Right lobe of liver (tissue), 4 donors: Measurements from ENCODE around the gene RNF217.

ENCODE experiments used
- POLR2A ChIP-seq: fragments of 450-650 bp; IDR thresholded peaks from one replicate; pipeline ENCODE4 v1.6.1; 2017; ENCODE audit warnings: antibody characterized with exemption, mild to moderate bottlenecking
- TF ChIP-seq, protein P1 (sequence below), 4 donors: fragments of 200-600 bp in 3 of 4; fragments of 450-650 bp in 1 of 4; IDR thresholded peaks; one replicate each; pipeline versions ENCODE4 v1.5.1 to v1.8.0; 2016 to 2022; ENCODE audit warnings: antibody characterized with exemption in 4 of 4, mild to moderate bottlenecking in 2 of 4
- donor health status: DM: no; HTN: no; CAD: no.
- donor health status: DM: no; HTN: no; CAD: no.
- donor health status: DM: no; HTN: yes; CAD: no.

DNA sequence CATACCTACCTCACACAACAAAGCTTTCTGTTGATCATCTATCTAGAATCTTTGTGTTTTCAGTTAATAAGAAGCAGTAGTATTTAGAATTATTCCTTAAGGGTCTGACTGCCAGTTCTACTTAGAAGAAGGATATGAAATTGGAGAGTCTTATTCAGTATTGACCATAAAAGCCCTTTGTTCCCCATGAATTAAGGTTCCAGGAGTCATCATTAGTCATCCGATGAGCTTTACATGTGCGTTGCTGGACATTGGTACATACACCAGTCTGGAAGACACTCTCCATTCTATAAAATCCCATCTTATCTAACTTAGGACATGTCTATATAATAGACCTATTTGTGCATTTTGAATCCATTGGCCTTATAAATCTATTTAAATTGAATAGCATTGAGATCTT is 34.4 kb upstream of the RNF217 start:
- TF ChIP-seq, protein P1, sequence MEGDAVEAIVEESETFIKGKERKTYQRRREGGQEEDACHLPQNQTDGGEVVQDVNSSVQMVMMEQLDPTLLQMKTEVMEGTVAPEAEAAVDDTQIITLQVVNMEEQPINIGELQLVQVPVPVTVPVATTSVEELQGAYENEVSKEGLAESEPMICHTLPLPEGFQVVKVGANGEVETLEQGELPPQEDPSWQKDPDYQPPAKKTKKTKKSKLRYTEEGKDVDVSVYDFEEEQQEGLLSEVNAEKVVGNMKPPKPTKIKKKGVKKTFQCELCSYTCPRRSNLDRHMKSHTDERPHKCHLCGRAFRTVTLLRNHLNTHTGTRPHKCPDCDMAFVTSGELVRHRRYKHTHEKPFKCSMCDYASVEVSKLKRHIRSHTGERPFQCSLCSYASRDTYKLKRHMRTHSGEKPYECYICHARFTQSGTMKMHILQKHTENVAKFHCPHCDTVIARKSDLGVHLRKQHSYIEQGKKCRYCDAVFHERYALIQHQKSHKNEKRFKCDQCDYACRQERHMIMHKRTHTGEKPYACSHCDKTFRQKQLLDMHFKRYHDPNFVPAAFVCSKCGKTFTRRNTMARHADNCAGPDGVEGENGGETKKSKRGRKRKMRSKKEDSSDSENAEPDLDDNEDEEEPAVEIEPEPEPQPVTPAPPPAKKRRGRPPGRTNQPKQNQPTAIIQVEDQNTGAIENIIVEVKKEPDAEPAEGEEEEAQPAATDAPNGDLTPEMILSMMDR (IDR thresholded peaks at IDR 0.05): no peak
- no peak for TF ChIP-seq POLR2A
